BE2C (cell line): ENCODE data around the gene TMEM131L.

Source experiments
- DNase-seq: peaks from one replicate; pipeline ENCODE4 v3.0.0-alpha.2; 2020
- H3K27me3 ChIP-seq: fragments of 250-450 bp; sonication (Bioruptor Pico); 2 replicates; pipeline ENCODE4 v1.5.1; 2020; ENCODE audit warnings: mild to moderate bottlenecking
- H3K36me3 ChIP-seq: fragments of 250-450 bp; sonication (Bioruptor Pico); 2 replicates; pipeline ENCODE4 v1.5.1; 2020; ENCODE audit warnings: mild to moderate bottlenecking
- H3K4me1 ChIP-seq: fragments of 250-450 bp; sonication (Bioruptor Pico); 2 replicates; pipeline ENCODE4 v1.5.1; 2020
- H3K4me3 ChIP-seq: 2 replicates; pipeline ENCODE4 v1.5.1; 2011; ENCODE audit warnings: low read depth, low read length
- H3K9me3 ChIP-seq: fragments of 250-450 bp; sonication (Bioruptor Pico); 2 replicates; pipeline ENCODE4 v1.5.1; 2020
- TF ChIP-seq, protein P1 (sequence below): IDR thresholded peaks from 2 replicates; pipeline ENCODE4 v1.5.1; 2012; ENCODE audit warnings: mild to moderate bottlenecking, low read depth, low read length

TMEM131L gene

DNA sequence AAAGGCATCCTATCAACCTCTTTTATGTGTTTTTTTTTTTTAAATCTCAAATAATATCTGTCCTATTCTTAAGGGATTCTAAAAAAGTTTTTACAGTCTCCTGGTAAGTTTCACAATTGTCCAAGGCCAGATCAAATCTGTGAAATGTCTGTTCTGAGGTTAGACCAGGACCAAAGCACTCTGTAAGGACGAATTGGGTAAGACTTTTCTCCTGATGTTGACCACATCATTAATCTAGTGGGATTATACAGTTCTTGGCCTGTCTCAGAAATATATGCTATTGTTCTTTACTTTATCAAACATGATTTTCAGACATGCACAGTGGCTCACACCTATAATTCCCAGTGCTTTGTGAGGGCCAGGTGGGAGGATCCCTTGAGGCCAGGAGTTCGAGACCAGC is 45.8 kb upstream of the TMEM131L start:
- no peak for DNase-seq
- Histone ChIP-seq H3K4me1 (peaks cover 3% of the 10 kb centered on the region; the same call in 1 of the 2 replicates), H3K27me3 (no peaks in the 10 kb centered on the region), H3K4me3 (no peak overlapping the region), H3K36me3 (no peaks in the 10 kb centered on the region), H3K9me3 (no peaks in the 10 kb centered on the region)
- TF ChIP-seq, protein P1, sequence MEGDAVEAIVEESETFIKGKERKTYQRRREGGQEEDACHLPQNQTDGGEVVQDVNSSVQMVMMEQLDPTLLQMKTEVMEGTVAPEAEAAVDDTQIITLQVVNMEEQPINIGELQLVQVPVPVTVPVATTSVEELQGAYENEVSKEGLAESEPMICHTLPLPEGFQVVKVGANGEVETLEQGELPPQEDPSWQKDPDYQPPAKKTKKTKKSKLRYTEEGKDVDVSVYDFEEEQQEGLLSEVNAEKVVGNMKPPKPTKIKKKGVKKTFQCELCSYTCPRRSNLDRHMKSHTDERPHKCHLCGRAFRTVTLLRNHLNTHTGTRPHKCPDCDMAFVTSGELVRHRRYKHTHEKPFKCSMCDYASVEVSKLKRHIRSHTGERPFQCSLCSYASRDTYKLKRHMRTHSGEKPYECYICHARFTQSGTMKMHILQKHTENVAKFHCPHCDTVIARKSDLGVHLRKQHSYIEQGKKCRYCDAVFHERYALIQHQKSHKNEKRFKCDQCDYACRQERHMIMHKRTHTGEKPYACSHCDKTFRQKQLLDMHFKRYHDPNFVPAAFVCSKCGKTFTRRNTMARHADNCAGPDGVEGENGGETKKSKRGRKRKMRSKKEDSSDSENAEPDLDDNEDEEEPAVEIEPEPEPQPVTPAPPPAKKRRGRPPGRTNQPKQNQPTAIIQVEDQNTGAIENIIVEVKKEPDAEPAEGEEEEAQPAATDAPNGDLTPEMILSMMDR = no peak

DNA sequence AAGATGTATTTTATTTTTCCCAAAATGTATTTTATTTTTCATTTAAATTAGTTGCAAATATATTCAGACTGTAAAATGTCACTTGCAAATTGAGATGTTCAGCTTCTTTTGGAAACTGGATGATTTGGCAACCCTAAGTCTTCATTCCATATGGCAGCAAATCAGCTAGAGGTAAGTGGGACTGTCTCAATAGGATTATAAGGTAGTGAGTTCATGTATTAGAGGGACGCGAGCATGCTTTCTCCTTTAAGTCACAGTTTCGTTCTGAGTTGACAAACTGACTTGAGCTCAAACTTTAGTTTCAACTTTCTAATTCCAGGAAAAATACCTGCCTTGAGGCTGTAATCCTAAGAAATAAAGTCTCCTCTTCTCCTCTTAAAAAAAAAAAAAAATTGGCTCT is 44.2 kb upstream of the TMEM131L start:
- Histone ChIP-seq H3K27me3 (no peaks in the 10 kb centered on the region), H3K36me3 (no peaks in the 10 kb centered on the region), H3K4me3 (no peak overlapping the region), H3K4me1 (peaks cover 3% of the 10 kb centered on the region; the same call in 1 of the 2 replicates), H3K9me3 (no peaks in the 10 kb centered on the region)
- TF ChIP-seq, protein P1 = no peak
- no peak for DNase-seq

DNA sequence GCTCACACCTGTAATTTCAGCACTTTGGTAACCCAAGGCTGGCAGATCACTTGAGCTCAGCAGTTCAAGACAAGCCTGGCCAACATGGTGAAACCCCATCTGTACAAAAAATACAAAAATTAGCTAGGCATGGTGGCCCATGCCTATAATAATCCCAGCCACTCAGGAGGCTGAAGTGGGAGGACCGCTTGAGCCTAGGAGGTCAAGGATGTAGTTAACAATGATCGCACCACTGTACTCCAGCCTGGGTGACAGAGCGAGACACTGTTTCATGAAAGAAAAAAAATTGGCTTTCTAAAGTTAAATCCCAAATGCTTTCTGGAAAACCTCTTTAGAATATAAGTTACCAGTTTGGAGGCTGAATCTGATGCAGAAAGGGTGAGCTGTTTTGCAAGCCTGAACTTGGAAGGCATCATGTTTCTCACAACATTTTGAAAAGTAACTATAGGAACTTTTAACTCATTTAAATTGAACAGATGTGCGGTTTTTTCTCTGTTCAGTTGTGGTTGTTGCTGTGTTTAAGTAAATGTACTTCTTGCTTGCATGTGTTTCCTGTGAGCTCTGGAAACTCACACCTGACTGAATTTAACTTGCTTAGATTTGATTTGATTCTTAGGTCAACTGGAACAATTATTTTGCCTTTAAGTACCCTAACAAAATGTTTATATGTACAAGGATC is 39.8 kb upstream of the TMEM131L start:
- Histone ChIP-seq H3K9me3 (no peaks in the 10 kb centered on the region), H3K4me3 (no peak overlapping the region), H3K36me3 (no peaks in the 10 kb centered on the region), H3K4me1 (no peaks in the 10 kb centered on the region), H3K27me3 (no peaks in the 10 kb centered on the region)
- no peak for DNase-seq
- TF ChIP-seq, protein P1 = no peak

DNA sequence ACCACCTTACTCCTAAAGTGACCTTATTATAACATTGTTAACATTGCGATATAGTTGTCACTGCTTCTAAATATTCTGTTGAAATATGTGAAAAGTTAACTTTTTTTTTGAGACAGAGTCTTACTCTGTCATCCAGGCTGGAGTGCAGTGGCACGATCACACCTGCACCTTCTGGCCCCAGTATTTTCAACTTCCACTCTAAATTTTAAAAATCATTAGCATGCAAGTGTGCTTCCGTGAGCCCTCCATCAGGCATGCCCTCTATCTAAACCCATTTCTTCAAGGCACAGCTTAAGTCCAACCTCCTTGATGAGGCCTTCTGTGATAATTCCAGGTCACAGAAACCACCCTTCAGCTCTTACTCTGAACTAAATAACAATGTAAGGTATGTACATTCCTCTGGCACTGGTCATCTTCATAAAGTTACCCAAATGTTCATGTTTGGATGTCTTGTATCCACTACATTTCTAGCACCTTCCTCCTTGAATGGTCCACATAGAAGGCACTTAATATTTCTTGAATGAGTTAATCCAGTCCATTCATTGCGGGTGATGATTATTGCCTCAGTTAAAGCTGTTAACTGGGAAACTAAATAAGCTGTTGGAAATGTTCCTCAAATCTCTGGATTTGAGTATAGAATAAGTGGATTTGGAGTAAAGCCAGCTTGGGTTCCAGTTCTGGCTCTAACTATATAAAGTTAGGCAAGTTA is 38.6 kb upstream of the TMEM131L start:
- no peaks in the 10 kb centered on the region for H3K4me1 ChIP-seq
- no peaks in the 10 kb centered on the region for H3K9me3 ChIP-seq
- H3K27me3 ChIP-seq = no peaks in the 10 kb centered on the region
- no peak for DNase-seq
- TF ChIP-seq, protein P1 = no peak
- no peak overlapping the region for H3K4me3 ChIP-seq
- no peaks in the 10 kb centered on the region for H3K36me3 ChIP-seq

DNA sequence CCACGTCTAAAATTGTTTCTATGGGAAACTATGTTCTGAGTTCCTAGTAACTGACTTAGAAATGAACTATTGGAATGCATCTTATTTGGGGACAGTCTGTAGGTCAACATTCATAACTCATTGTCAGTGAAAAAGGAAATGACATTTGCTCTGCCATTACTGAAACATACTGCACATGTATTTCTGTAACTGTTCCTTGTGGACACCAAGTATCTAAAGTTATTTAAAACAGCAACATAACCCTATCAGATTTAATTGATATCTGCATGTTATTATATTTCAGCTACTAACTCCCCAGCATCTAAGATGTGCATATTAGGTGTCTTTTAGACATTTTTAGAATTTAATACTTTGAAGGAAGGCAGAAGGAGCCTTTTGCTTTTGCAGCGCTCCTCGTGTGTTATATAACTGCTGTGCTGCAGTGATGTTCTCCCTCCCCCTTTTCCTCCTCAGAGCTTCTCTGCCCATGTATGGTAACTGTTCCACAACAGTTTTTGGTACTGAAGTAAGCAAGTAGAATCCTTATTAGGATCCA is 37.2 kb upstream of the TMEM131L start:
- Histone ChIP-seq H3K27me3 (no peaks in the 10 kb centered on the region), H3K9me3 (no peaks in the 10 kb centered on the region), H3K36me3 (no peaks in the 10 kb centered on the region), H3K4me1 (no peaks in the 10 kb centered on the region), H3K4me3 (no peak overlapping the region)
- TF ChIP-seq, protein P1 = no peak
- no peak for DNase-seq
